ENCODE data around the gene SPEF2.
"Not testable (repeated sequence)": the region's sequence is repeated elsewhere in the genome, so short reads cannot be mapped to it uniquely, and the experiment has no call there.

The SPEF2 gene

DNA sequence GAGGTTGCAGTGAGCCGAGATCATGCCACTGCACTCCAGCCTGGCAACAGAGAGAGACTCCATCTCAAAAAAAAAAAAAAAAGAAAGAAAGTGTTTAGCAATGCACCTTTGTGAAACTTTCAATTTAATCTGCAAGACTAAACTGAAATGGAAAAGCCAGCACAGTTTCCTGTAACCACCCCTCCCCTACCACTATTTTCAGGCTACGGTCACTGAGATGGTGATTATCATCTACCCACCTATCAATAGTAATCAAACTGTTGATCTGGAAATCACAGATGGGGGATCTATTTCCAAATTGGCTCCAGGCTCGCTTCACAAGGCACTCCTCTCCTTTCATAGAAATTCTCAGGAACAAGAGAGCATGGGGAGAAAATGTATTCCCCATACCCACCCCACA, 208.4 kb downstream of the SPEF2 start:
- no peak for DNase-seq

DNA sequence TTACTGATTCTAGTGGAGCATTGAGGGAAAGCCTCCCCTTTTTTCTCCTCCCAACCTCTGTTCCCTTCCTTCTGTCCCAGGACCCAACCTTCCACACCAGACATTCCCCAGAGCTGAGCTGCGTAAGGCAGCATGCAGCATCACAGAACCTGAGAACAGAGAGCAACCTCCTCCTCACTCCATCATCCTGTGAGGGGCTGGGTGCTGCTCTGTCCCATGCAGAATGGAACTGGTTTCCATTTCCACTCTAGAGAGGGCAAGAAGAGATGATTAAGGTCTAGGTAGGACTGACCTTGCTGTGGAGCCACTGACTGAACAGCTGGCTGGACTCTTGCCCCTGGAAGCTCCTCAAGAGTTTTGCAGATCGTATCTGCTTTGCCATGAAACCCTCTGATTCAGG, 208.9 kb downstream of the SPEF2 start:
- DNase-seq = no peak

DNA sequence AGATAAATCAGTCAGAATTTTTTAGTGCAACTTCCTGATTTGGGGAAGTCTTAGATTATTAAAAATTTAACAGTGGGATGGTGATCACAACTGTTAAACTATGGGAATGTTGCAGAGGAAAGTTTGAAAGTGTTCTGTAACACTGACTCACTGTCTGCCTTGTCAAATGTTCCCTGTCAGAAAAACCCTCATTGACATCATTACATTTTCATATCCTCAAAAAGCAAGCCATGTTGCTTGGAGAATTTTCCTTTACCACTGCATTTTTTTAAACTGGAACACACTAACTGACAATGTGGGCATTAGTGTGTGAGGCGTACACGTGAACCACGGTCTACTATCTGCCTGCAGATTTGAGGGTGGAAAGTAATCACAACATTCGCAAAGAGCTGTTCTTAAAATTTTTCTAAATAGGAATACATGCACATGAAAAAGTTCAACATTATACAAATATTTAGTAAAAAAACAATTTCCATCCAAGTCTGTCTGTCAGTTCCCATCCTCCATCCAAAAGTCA, 210.5 kb downstream of the SPEF2 start:
- DNase-seq = no peak

DNA sequence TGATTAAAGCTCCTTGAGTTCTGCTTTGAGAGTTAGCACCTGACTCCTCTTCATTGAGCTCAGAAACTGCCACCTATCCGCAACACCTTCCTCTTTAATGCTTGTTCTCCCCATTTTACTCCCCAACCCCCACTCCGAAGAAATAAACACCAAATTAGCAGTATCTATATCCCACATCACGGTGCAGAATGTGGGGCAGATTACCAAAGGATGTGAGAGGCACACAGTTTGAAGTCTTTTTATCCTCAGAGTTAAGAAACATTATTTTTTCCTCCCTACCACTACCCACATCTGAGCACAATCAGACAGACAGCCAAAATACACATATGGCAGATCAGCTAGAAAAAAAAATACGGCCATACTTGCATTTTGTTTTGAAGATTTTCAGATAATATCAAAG, 212.9 kb downstream of the SPEF2 start:
- no peak for DNase-seq

DNA sequence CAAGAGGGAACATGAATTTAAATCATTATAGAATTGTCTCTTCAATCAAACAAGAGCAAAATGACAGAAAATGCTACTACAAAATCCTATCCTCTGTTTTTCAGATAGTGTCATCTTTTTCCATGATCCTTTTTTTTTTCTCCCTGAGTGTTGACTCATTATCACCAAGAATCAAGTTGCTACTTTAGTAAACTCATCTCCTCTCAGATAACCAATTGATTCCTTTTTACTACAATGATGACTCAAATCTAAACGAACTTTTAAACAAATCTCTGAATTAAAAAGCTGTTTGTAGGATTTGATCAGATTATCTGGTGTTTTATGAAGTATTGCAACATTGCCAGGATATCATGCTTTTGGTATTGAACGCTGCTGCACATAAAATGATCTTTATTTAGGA, 215.1 kb downstream of the SPEF2 start:
- DNase-seq = no peak

DNA sequence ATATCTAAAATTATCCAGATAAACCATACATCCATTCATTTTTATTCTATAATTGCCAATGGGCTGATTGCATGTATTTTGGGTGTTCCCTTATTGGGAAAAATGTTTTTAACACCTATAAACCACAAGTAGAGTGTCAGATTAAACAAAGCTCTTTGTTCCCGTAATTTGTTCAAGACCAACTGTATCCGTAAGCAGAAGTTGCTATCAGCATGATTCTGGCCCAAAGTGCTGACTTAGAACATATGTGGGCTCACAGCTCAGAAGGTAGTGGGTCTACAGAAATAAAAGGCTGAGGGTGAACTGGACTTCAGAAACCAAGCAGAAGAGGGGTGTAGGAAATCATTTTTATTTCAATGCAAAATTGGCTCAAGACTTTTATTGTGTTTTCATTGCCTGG, 215.6 kb downstream of the SPEF2 start:
- no peak for DNase-seq

DNA sequence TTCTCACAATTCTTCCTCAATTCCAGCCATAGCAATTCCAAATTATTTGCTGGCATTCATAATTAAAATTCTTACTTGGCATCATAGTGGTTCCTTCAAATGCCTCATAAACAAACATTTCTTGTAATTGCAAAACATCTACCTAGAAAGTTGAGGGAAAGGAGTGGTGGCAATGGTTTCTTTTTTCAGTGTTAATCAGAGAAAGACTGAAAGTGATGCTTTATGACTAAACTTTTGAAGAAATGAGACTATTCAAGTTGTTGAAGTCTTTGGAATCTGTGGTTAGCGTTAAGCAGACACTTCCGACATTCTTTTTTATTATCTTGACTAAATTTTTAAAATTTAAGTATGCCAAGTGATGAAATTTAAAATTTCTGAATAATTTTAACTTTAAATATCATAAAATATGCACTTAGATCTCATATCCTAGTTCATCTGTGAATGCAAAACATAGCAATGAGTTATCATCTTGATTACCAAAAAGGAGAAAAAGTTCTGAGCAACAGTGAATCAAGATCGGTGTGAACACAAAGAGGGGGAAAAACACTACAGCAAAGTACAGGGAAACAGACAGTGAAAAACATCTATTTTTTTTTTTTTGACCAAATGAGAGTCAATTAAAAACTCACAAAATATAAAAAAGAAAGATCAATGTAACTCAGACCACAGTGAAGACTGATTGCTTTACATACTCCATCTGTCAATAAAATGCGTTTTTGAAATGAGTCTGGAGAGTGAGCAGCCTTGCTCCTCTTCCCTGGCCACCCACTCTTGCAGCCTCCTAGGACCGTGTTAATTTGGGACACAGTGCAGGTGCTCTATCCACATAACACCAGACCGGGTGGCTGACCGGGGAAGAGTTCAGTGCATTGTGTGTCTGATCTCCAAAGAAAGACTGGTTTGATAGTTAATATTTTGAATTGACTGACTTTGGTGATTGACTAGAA, 218.4 kb downstream of the SPEF2 start:
- no peak for DNase-seq

DNA sequence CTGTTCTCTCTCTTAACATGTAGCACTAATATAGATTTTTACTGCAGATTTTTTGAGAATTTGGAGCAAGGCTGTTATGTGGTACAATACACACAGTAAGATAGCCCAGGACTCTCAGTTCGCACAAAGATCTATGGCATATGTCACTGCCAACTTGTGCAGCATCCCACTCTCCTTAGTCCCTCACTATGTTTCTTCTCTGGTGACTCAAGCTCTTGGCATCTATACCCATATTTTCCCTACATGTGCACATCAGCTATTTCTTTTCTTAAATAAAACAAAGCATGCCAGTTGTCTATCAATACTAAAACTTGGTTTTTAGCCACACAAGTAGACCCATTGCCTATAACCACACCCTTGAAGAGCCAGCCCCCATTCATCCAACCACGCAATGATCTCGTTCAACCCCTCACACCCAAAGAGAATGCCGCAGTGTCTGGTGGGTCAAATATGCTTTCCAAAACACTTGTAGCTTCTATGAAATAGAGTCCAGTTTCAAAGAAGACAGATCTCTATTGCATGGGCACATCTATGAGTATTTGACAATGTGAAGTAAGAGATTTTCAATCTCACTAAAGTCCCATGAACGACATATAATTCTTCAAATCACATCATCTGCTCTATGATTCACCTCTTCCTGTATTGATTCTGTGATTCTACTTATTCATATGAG, 220.8 kb downstream of the SPEF2 start:
- DNase-seq = no peak

DNA sequence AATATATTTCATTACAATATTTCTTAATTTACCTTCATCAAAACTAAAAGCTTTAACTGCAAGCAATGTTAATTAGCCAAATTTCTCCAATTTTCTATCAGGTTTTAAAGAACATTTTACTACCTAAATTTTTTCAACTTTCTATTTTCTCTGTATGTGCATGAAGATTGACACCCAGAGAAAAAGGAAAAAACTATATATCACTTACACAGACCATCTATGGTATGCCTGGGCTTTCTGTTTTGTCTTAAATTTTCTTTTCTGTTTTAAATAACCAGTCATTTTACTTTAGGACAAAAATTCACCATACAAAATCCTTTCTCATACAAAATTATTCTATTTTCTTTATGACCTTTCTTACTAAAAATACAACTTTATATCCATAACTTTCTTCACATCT, 225.2 kb downstream of the SPEF2 start:
- no peak for DNase-seq

DNA sequence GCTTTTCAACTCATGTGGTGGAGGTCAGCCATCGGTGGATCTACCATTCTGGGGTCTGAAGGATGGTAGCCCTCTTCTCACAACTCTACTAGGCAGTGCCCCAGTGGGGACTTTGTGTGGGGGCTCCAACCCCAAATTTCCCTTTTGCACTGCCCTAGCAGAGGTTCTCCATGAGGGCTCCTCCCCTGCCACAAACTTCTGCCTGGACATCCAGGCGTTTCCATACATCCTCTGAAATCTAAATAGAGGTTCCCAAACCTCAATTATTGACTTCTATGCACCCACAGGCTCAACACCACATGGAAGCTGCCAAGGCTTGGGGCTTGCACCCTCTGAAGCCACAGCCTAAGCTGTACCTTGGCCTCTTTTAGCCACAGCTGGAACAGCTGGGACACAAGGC, 227.8 kb downstream of the SPEF2 start:
- DNase-seq = not testable (repeated sequence)

DNA sequence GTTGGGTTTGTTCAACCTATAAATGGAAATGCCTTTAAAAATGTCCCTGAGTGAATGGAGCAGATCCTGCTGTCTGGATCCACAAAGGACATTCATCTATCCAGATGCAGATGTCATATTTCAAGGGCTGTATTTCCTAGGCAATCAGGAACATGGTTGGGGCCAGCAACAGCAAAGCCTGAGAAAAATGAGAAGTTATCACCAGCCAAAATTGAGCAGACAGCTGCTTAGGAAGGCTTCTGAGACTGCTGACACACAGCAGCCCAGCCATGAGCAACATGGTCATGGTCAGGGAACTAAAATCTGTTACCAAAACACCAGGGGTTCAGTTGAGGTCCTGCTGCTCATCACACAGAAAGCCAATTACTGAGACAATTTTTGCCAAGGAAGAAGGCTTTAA, 229.8 kb downstream of the SPEF2 start:
- no peak for DNase-seq

DNA sequence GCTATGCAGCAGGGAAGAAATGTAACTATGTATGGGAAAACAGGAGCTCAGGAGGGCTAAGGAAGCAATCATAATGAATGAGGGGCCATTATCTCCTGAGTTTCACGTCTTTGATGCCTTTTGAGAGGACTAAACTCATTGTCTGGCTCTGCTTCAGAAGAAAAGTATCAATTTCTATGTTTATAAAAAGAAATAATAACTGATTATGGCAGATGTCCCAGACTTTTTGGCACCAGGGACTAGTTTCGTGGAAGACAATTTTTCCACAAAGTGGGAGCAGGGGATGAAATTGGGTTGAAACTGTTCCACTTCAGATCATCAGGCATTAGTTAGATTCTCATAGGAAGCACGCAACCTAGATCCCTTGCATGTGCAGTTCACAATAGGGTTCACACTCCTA, 230.3 kb downstream of the SPEF2 start:
- no peak for DNase-seq

DNA sequence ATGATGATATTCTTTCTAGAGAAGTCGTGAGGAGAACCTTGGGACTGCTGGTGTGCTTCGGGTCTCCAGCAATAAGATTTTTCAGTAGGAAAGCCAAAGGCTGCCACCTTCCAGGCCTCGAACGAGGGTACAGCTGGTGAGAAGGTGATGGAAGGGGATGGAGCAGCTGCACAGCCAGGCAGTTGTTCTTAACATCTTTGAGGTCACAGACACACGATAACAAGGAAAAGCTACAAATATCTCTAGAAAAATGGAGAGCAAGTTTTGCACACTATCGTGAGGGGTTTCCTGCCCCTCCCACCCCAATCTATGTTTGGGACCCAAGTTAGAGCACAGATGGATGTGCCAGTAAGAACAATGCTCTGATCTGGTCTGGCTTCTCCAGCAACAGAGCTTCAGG, 232.2 kb downstream of the SPEF2 start:
- no peak for DNase-seq

DNA sequence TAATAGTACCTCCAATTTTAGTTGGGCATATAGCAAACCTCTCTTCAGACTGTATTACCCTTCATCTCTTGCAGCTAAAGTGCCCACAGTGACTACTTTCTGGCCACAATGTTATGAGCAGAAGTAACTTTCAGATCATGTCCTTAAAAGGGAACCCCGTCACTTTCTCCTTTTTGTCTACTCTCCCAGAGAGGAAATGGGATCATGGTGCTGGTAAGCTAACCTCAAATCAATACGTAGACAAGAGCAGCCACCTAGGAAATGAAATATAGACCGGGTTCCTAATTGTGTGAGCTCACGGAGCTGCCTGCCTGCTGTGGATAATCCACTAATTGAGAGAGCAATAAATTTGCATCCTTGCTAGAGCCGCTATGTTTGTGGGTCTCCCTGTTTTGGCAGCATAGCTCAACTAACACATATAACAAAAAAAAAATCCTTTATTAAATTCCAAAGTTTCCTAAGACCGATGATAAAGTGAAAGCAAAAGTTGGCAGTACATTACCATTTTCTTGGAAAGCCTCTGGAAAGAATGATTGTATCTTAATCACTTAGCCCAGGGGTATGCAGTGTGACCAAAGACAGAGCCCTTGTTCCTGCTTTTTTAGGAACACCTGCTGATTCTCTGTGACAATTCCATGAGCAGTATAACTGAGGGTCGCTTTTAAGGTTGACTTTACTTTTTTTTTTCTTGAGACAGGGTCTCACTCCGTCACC, 233.5 kb downstream of the SPEF2 start:
- DNase-seq = no peak

DNA sequence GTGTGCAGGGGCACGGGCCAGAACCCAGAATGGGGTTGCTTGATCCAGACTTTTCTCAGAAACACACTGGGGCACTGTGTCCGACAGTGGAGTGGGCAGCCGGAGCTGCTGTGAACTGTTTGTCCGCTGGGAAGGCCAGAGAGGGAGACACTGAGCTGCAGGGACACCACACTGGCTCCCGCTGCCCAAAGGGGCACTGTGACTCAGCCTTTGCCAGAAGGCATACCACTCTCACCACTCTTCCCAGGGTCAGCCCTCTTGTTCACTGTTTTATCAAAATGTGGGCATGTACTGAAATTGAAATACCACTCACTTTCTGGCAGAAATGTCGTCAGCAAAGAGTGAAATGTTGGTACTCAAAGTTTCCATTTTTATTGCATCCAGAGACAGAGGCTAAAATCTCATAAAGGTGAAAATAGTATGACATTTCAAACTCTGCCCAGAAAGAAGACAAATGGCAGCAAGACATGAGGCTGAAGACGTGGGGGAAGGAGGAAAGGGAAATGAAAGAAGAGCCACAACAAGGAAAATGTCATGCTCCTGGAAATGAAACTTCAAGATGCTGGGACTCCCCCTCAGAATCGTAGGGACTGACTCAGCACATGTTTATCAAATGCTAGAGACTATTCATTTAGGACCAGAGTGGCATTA, 234.5 kb downstream of the SPEF2 start:
- DNase-seq = no peak

DNA sequence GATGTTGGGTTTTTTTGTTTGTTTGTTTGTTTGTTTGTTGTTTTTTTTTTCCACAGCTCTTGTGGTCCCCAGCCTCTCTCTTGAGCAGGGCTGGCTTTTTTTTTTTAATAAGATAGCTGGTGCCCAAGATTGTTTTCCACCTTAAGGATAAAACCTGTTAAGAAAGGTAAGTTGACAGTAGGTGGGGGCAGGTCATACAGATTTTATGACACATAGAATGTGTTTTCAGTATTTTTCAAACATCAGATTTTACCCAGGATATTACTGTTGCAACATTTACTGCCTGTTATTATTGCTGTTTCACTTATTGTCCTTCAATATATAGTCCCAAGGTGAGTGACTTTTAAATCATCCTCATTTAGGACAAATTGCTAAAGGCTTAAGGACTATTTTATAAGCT, 235.1 kb downstream of the SPEF2 start:
- DNase-seq = no peak

DNA sequence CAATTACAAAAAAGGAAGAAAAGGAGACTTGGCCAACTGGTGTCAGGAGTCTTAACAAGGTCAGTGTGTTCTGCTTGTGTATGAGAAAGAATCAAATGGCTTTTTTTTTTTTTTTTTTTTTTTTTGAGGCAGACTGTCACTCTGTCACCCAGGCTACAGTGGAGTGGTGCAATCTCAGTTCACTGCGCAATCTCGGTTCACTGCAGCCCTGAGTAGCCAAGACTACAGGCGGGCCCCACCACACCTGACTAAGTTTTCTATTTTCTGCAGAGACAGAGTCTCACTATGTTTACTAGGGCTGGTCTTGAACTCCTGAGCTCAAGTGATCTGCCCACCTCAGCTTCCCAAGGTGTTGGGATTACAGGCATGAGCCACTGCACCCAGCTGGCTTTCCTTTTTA, 236.0 kb downstream of the SPEF2 start:
- DNase-seq = no peak

DNA sequence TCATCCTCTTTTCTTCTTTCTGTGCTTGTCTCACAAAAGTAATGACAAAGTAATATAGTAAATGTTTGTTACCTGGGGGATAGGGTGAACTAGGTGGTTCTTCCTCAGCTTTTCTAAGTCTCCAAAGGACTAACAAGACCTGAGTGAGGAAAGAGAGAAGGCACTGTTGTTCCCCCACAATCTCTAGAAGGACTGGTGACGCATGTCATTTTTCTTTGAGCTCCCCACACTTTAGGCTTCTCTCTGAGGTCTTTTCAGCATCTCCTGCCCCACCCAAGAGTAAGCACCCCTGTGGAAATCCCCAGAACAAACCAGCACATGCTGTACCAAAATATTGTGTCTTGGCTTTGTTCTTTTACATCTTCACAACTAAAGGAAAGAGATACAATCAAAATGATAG, 236.6 kb downstream of the SPEF2 start:
- no peak for DNase-seq

DNA sequence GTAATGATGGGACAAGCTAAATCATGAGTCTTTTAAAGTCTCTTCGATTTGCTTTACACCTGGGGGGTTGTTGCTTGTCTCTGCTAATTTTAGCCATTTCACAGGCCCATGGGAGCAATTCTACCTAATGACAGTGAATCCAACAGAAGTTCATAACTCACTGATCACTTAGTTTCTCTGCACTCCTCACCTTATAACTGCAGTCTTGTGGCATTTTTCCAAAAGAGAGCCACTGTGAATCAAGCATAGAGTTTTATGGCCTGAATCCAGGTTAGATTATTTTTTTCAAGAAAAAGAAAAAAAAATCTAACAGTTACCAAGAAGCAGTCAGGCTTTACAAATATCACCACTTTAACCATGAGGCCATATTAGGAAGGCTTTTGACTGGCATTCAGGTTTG, 237.5 kb downstream of the SPEF2 start:
- DNase-seq = no peak

DNA sequence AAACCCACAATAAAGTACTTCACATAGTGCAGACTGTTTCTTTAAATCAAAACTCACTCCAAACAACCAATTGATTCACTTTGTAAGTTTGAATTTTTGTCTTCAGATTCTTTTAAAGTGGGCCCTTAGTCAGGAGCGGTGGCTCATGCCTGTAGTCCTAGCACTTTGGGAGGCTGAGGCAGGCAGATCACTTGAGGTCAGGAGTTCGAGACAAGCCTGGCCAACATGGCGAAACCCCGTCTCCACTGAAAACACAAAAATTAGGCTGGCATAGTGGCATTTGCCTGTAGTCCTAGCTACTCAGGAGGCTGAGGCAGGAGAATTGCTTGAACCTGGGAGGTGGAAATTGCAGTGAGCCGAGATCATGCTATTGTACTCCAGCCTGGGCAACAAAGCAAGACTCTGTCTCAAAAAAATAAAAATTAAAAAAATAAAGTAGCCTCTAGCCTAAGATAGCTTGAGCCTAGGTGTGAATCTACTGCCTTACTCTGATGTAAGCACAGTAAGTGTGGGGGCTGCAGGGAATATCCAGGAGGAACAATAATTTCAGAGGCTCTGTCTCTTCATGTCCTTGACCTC, 238.6 kb downstream of the SPEF2 start:
- not testable (repeated sequence) for DNase-seq

DNA sequence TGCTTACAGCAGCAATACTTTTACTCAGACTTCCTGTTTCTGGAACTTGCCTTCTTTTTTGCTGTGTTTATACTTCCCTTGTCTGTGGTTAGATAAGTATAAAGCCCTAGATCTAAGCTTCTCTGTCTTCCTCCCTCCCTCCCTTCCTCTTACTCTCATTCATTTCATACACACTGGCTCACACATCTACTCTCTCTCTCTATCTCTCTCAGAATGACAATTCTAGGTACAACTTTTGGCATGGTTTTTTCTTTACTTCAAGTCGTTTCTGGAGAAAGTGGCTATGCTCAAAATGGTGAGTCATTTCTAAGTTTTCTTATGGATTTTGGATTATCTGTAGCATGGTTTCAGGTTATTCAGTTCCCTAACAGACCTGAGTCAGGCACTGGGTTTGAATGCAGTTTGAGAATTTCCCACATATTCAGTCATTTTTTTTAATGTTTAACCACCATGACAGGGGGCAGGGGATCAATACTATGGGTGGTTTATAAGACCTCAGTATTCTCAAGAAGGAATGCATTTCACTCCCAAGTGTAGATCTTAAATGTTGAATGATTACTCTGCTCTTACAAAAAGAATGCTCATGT, 239.2 kb downstream of the SPEF2 start, which contains the start of gene IL7R:
Gene IL7R, plus strand, starts transcription at position 127 of the 587 bp plus-strand sequence. Its CDS starts 87 bp downstream, at position 214.
- DNase-seq = no peak

DNA sequence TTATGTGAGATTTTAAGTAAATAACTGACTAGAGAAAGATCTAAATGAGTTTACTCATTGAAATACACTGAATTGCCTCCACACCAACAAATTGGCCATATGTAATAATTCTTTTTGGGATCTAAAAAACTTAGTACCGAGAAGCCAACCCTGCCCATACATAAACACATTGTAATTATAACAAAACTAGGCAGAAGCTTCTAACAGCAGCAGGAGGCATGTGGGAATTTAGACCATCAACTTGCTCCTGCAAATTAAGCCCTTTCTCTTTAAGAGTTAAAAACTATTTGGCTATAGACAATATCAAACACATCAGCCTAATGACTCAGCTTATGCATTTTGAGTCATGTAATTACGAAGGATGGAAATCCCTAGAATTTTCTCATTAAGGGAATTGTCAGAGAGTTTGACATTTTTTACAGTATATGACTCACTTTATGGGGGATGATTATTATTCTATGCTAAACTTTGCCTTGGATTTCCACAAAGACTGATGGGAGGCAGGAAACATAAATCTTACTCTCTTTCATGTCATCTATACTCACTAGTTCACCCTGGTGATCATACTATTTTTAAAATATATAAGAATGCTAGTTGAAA, 240.0 kb downstream of the SPEF2 start:
- no peak for DNase-seq

Data from NCI-H510A (cell line).